CD14-positive monocyte (primary cell): ENCODE measurements around the gene SLCO3A1. TPM values are rescaled to one million over a fixed set of nuclear protein-coding genes. Genes with fewer than 3 reads are reported as not detected.

Experiments used
- DNase-seq, 3 donors: peaks; one replicate each; pipeline ENCODE4 v3.0.0-alpha.2; 2011 to 2022
- H2AFZ ChIP-seq: 2 replicates; pipeline ENCODE4 v1.6.0; 2012; ENCODE audit warnings: mild to moderate bottlenecking, low read depth, low read length, inconsistent platforms; ENCODE audit not compliant: insufficient read depth, poor library complexity, severe bottlenecking
- H3K27ac ChIP-seq, 2 donors: 1 replicate in 1 of 2; 2 replicates in 1 of 2; pipeline ENCODE4 v1.5.1; 2012 to 2013; ENCODE audit warnings: low read length in 2 of 2, control low read depth in 1 of 2, inconsistent platforms in 1 of 2, low read depth in 1 of 2, mild to moderate bottlenecking in 1 of 2
- H3K27me3 ChIP-seq, 2 donors: one replicate each; pipeline versions ENCODE4 v1.6.0 to v1.6.1; 2011 to 2013; ENCODE audit warnings: low read length in 2 of 2; ENCODE audit not compliant: control insufficient read depth in 2 of 2, insufficient read depth in 2 of 2
- H3K36me3 ChIP-seq, 2 donors: replicated peaks in 1 of 2; 1 replicate in 1 of 2; 2 replicates in 1 of 2; pipeline versions ENCODE4 v1.5.1 to v1.6.1; 2012 to 2013; ENCODE audit warnings: low read length in 2 of 2, control low read depth in 1 of 2, inconsistent platforms in 1 of 2, mild to moderate bottlenecking in 1 of 2; ENCODE audit not compliant: insufficient read depth in 2 of 2, control insufficient read depth in 1 of 2
- H3K4me1 ChIP-seq, 2 donors: 1 replicate in 1 of 2; 2 replicates in 1 of 2; pipeline versions ENCODE4 v1.5.1 to v1.6.1; 2012 to 2013; ENCODE audit warnings: low read length in 2 of 2, control low read depth in 1 of 2, inconsistent platforms in 1 of 2, mild to moderate bottlenecking in 1 of 2, moderate library complexity in 1 of 2; ENCODE audit not compliant: insufficient read depth in 2 of 2, control insufficient read depth in 1 of 2
- H3K4me2 ChIP-seq: replicated peaks from 2 replicates; pipeline ENCODE3; 2012; ENCODE audit warnings: low read length, moderate library complexity, mild to moderate bottlenecking; ENCODE audit not compliant: poor library complexity, severe bottlenecking; ENCODE audit errors: extremely low read depth
- H3K4me3 ChIP-seq, 3 experiments: fragments of 200-600 bp in 1 of 3; sonication (generic) in 1 of 3; replicated peaks in 1 of 3; 1 replicate in 2 of 3; 2 replicates in 1 of 3; pipeline ENCODE4 v1.5.1; 2011 to 2013; ENCODE audit warnings: low read length in 3 of 3, mild to moderate bottlenecking in 3 of 3, control low read depth in 2 of 3, low read depth in 2 of 3, inconsistent platforms in 1 of 3, moderate library complexity in 1 of 3
- H3K79me2 ChIP-seq: 2 replicates; pipeline ENCODE4 v1.6.0; 2012; ENCODE audit warnings: mild to moderate bottlenecking, control low read depth, inconsistent platforms, low read length, moderate library complexity; ENCODE audit not compliant: insufficient read depth
- H3K9ac ChIP-seq: 2 replicates; pipeline ENCODE4 v1.6.0; 2017; ENCODE audit warnings: low read length, mild to moderate bottlenecking; ENCODE audit not compliant: insufficient read depth, poor library complexity, severe bottlenecking
- H3K9me3 ChIP-seq, 2 donors: replicated peaks in 1 of 2; 1 replicate in 1 of 2; 2 replicates in 1 of 2; pipeline versions ENCODE4 v1.5.1 to v1.6.1; 2012 to 2013; ENCODE audit warnings: low read length in 2 of 2, control low read depth in 1 of 2; ENCODE audit not compliant: control insufficient read depth in 1 of 2, insufficient read depth in 1 of 2
- H4K20me1 ChIP-seq: 2 replicates; pipeline ENCODE4 v1.6.0; 2012; ENCODE audit warnings: mild to moderate bottlenecking, low read length, control low read depth, moderate library complexity; ENCODE audit not compliant: insufficient read depth
- H3K27ac Mint-ChIP-seq, 7 donors: one replicate each; pipeline ENCODE4 v1.8.0; 2020; ENCODE audit warnings: mild to moderate bottlenecking in 7 of 7, mixed read lengths in 7 of 7, moderate library complexity in 6 of 7, inconsistent platforms in 2 of 7
- H3K27me3 Mint-ChIP-seq, 3 donors: one replicate each; pipeline ENCODE4 v1.8.0; 2021 to 2022; ENCODE audit warnings: low read depth in 3 of 3, mild to moderate bottlenecking in 3 of 3, mixed read lengths in 3 of 3, moderate library complexity in 3 of 3, inconsistent platforms in 1 of 3
- H3K36me3 Mint-ChIP-seq, 2 donors: one replicate each; pipeline ENCODE4 v1.8.0; 2020; ENCODE audit warnings: mixed read lengths in 2 of 2, inconsistent platforms in 1 of 2, mild to moderate bottlenecking in 1 of 2
- H3K4me1 Mint-ChIP-seq: one replicate; pipeline ENCODE4 v1.8.0; 2020; ENCODE audit warnings: mild to moderate bottlenecking, mixed read lengths
- H3K4me3 Mint-ChIP-seq, 2 donors: one replicate each; pipeline ENCODE4 v1.8.0; 2020; ENCODE audit warnings: mild to moderate bottlenecking in 2 of 2, mixed read lengths in 2 of 2, moderate library complexity in 1 of 2
- H3K9me3 Mint-ChIP-seq, 7 donors: one replicate each; pipeline ENCODE4 v1.8.0; 2020 to 2022; ENCODE audit warnings: mixed read lengths in 7 of 7, mild to moderate bottlenecking in 6 of 7, moderate library complexity in 6 of 7, inconsistent platforms in 2 of 7
- WGBS: methylation state at CpG from one replicate; pipeline ENCODE4 v1.1.5; 2013; ENCODE audit warnings: missing lambda C conversion rate; ENCODE audit not compliant: insufficient coverage; 5-methylcytosine and 5-hydroxymethylcytosine counted together
- intact Hi-C, 2 donors: fragments of 100-400 bp; cut with micrococcal nuclease; formaldehyde crosslinking; loops; one replicate each; pipeline versions ENCODE4 v1.15.0 to v1.15.1; 2023
- polyA plus RNA-seq, 3 donors: library from polyadenylated mRNA; depleted of rRNA in 1 of 3; unstranded in 2 of 3; stranded (reverse) in 1 of 3; fragments of 300-500 nt in 2 of 3; fragments of >200 nt in 1 of 3; fragmentation: Illumina TruSeq in 2 of 3; gene quantifications; 1 replicate in 2 of 3; 2 replicates in 1 of 3; pipeline ENCODE4 v1.2.3, GENCODE V29; 2012 to 2021
- TF ChIP-seq, protein P1 (sequence below): fragments of 200-600 bp; IDR thresholded peaks from one replicate; pipeline ENCODE4 v1.8.0; 2022; ENCODE audit warnings: antibody characterized with exemption, mild to moderate bottlenecking

The SLCO3A1 gene
- polyA plus RNA-seq, 3 donors: 53.7 to 76.2 (median 62.8) TPM

DNA sequence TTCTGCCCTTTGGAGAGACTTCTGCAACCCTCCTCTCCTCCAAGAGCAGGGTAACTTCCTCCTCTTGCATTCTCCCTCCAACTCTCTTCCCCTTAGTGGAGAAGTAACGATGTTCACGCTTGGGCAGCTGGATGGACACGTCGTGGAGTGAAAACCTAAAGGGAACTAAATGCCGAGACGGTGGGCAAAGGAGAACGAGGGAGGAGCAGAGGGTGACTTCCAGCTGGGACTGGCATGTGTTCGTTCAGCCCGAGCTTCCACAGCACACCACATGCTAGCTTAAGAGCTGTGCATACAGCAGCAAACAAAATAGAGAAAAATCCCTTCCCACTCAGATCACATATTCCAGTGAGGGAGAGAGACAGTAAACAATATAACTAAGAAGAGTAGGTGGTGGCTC lies 179.8 kb downstream of the SLCO3A1 start:
- H3K4me1 ChIP-seq: peaks cover 8 to 12% of the 10 kb centered on the region in 2 donors
- Mint-ChIP-seq H3K27ac (peak overlapping the region in 4 of 7 donors; percentile 9 to 43 (median 30)), H3K4me3 (peak overlapping the region; percentile 21 to 48)

DNA sequence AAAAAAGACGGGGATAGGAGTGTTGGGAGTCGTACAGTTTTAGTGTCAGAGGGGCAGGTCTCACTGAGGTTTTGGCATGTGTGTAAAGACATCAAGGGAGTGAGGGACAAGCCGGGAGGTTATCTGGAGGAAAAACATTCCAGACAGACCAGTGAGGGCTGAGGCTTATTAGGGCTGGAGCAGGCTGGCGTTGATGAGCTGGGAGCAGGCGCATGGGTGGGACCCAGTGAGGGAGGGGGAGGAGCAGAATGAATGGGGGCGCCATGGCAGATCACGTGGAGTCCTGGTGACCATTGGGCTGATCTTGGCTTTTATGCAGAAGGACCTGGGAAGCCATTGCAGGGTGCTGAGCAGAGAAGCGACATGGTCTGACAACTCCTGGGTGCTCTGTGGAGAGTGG lies 180.2 kb downstream of the SLCO3A1 start:
- intact Hi-C loops: no loop called here
- H3K4me2 ChIP-seq: no peak overlapping the region
- H3K27me3 Mint-ChIP-seq: no peaks in the 10 kb centered on the region

More for the DNA sequence above, 179.8 kb downstream of the SLCO3A1 start:
- H3K4me2 ChIP-seq: no peak overlapping the region
- no peak overlapping the region for H3K9ac ChIP-seq
- 0% methylated on average over 3 of the region's 9 CpGs for WGBS
- Mint-ChIP-seq H3K36me3 (peaks cover 0 to 2% of the 10 kb centered on the region in 2 donors), H3K9me3 (no peaks in the 10 kb centered on the region), H3K4me1 (peaks cover 23% of the 10 kb centered on the region), H3K27me3 (no peaks in the 10 kb centered on the region)
- H4K20me1 ChIP-seq: peaks cover 100% of the 10 kb centered on the region
- no peak overlapping the region for H3K4me3 ChIP-seq
- intact Hi-C loops: no loop called here
- no peak overlapping the region for H3K27ac ChIP-seq
- no peaks in the 10 kb centered on the region for H3K9me3 ChIP-seq
- no peak overlapping the region for H2AFZ ChIP-seq
- TF ChIP-seq, protein P1, sequence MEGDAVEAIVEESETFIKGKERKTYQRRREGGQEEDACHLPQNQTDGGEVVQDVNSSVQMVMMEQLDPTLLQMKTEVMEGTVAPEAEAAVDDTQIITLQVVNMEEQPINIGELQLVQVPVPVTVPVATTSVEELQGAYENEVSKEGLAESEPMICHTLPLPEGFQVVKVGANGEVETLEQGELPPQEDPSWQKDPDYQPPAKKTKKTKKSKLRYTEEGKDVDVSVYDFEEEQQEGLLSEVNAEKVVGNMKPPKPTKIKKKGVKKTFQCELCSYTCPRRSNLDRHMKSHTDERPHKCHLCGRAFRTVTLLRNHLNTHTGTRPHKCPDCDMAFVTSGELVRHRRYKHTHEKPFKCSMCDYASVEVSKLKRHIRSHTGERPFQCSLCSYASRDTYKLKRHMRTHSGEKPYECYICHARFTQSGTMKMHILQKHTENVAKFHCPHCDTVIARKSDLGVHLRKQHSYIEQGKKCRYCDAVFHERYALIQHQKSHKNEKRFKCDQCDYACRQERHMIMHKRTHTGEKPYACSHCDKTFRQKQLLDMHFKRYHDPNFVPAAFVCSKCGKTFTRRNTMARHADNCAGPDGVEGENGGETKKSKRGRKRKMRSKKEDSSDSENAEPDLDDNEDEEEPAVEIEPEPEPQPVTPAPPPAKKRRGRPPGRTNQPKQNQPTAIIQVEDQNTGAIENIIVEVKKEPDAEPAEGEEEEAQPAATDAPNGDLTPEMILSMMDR: no peak
- H3K27me3 ChIP-seq: no peaks in the 10 kb centered on the region
- peak; percentile 18 to 32 (median 21) for DNase-seq
- no peaks in the 10 kb centered on the region for H3K36me3 ChIP-seq
- peaks cover 86% of the 10 kb centered on the region for H3K79me2 ChIP-seq

More for the DNA sequence above, 180.2 kb downstream of the SLCO3A1 start:
- Histone ChIP-seq H3K36me3 (no peaks in the 10 kb centered on the region), H3K27ac (no peak overlapping the region), H3K4me3 (no peak overlapping the region), H2AFZ (no peak overlapping the region), H3K9me3 (no peaks in the 10 kb centered on the region), H3K9ac (no peak overlapping the region), H4K20me1 (peaks cover 100% of the 10 kb centered on the region), H3K79me2 (peaks cover 82% of the 10 kb centered on the region), H3K4me1 (peaks cover 8 to 12% of the 10 kb centered on the region in 2 donors), H3K27me3 (no peaks in the 10 kb centered on the region)
- DNase-seq: no peak
- Mint-ChIP-seq H3K36me3 (peaks cover 0 to 2% of the 10 kb centered on the region in 2 donors), H3K27ac (peak overlapping the region in 4 of 7 donors; percentile 9 to 51 (median 30)), H3K4me3 (no peak overlapping the region), H3K9me3 (no peaks in the 10 kb centered on the region), H3K4me1 (peaks cover 23% of the 10 kb centered on the region)
- 94% methylated on average over 8 of the region's 8 CpGs for WGBS
- TF ChIP-seq, protein P1: no peak
